Prostate gland (tissue), 2 donors: ENCODE results near the gene SLC16A13. TPM values are rescaled to one million over a fixed set of nuclear protein-coding genes. Genes with fewer than 3 reads are reported as not detected.
"Not testable (repeated sequence)": the region's sequence is repeated elsewhere in the genome, so short reads cannot be mapped to it uniquely, and the experiment has no call there.

Source experiments
- DNase-seq: peaks from one replicate; pipeline ENCODE4 v3.0.0-alpha.2; 2019; ENCODE audit warnings: low spot score
- H3K27ac ChIP-seq, 2 donors: fragments of 200-600 bp; sonication (generic); 2 replicates each; pipeline ENCODE4 v1.5.1; 2017 to 2019
- H3K27me3 ChIP-seq: fragments of 200-600 bp; sonication (generic); replicated peaks from 2 replicates; pipeline ENCODE4 v1.5.1; 2019; ENCODE audit not compliant: insufficient read depth
- H3K36me3 ChIP-seq, 2 donors: fragments of 200-600 bp; sonication (generic); 1 replicate in 1 of 2; 2 replicates in 1 of 2; pipeline versions ENCODE4 v1.5.1 to v1.8.1; 2017 to 2019
- H3K4me1 ChIP-seq: fragments of 200-600 bp; sonication (generic); replicated peaks from 2 replicates; pipeline ENCODE4 v1.5.1; 2019
- H3K4me3 ChIP-seq, 2 donors: fragments of 200-600 bp; sonication (generic); 2 replicates each; pipeline ENCODE4 v1.5.1; 2017 to 2019
- H3K9me3 ChIP-seq: fragments of 200-600 bp; sonication (generic); 2 replicates; pipeline ENCODE4 v1.5.1; 2017
- CTCF ChIP-seq, 4 experiments: fragments of 200-600 bp in 2 of 4; fragments of 450-650 bp in 2 of 4; sonication (generic) in 2 of 4; IDR thresholded peaks; 1 replicate in 3 of 4; 2 replicates in 1 of 4; pipeline ENCODE4 v1.5.1; 2016 to 2019; ENCODE audit warnings: antibody characterized with exemption in 4 of 4, mild to moderate bottlenecking in 2 of 4, moderate library complexity in 2 of 4
- POLR2A ChIP-seq: fragments of 450-650 bp; IDR thresholded peaks from one replicate; pipeline ENCODE4 v1.6.1; 2016; ENCODE audit warnings: antibody characterized with exemption, mild to moderate bottlenecking
- POLR2AphosphoS5 ChIP-seq: sonication (generic); formaldehyde crosslinking; IDR thresholded peaks from one replicate; pipeline ENCODE4 v1.6.1; 2017; ENCODE audit warnings: antibody characterized with exemption
- WGBS: methylation state at CpG from one replicate; pipeline ENCODE4 v1.1.5; 2018; 5-methylcytosine and 5-hydroxymethylcytosine counted together
- intact Hi-C: fragments of 100-400 bp; cut with DNase I; formaldehyde crosslinking; loops from one replicate; pipeline ENCODE4 v1.14.2; 2022
- total RNA-seq, 2 donors: library from RNA; depleted of rRNA; stranded (reverse); fragments of >200 nt; gene quantifications; one replicate each; pipeline ENCODE4 v1.1.0, GENCODE V29; 2016

SLC16A13 gene
- 1 to 10 TPM; 1.7 to 1.8 TPM for total RNA-seq

GRCh38 chr17:7035591-7036368 is at the start of gene SLC16A13:
Gene SLC16A13 (plus strand): TSS chr17:7036015. CDS start chr17:7036383, 368 bp downstream.
- WGBS: 1% methylated on average over 31 of the region's 52 CpGs
- H3K4me3 ChIP-seq: peak within 1 kb of the TSS; percentile 44 to 53
- peak; percentile 99 for DNase-seq
- no peaks in the 10 kb centered on the region for H3K4me1 ChIP-seq
- H3K9me3 ChIP-seq: no peaks in the 10 kb centered on the region
- no peaks in the 10 kb centered on the region for H3K27me3 ChIP-seq
- H3K36me3 ChIP-seq: no peaks in the 10 kb centered on the region
- peak in 1 of 4 experiments; percentile 20 for TF ChIP-seq CTCF (IDR thresholded peaks at IDR 0.05)
- TF ChIP-seq POLR2A: peak; percentile 79
- TF ChIP-seq POLR2AphosphoS5: peak; percentile 96
- peak within 1 kb of the TSS; percentile 72 to 79 for H3K27ac ChIP-seq
- intact Hi-C loops: no loop called here

GRCh38 chr17:6986676-6987075 is 49.1 kb upstream of the SLC16A13 start:
- H3K36me3 ChIP-seq: no peaks in the 10 kb centered on the region
- H3K9me3 ChIP-seq: no peaks in the 10 kb centered on the region
- intact Hi-C loops: no loop called here
- DNase-seq: no peak
- no peak overlapping the region for H3K27ac ChIP-seq
- no peak for TF ChIP-seq CTCF (IDR thresholded peaks at IDR 0.05)
- no peak for TF ChIP-seq POLR2A
- no peak for TF ChIP-seq POLR2AphosphoS5
- no peaks in the 10 kb centered on the region for H3K4me1 ChIP-seq
- H3K4me3 ChIP-seq: no peak overlapping the region
- 65% methylated on average over 3 of the region's 3 CpGs for WGBS
- H3K27me3 ChIP-seq: no peaks in the 10 kb centered on the region

- Histone ChIP-seq H3K9me3 (no peaks in the 10 kb centered on the region), H3K4me1 (no peaks in the 10 kb centered on the region), H3K27me3 (no peaks in the 10 kb centered on the region), H3K4me3 (no peak overlapping the region), H3K27ac (no peak overlapping the region), H3K36me3 (no peaks in the 10 kb centered on the region)
- intact Hi-C loops: no loop called here
- 97% methylated on average over 2 of the region's 2 CpGs for WGBS
- TF ChIP-seq POLR2A (no peak), POLR2AphosphoS5 (no peak), CTCF (IDR thresholded peaks at IDR 0.05) (no peak)
- no peak for DNase-seq
Measured at GRCh38 chr17:6989779-6990178, 46.0 kb upstream of the SLC16A13 start.

- H3K4me3 ChIP-seq, H3K9me3 ChIP-seq, H3K27me3 ChIP-seq, DNase-seq, H3K27ac ChIP-seq, H3K4me1 ChIP-seq, H3K36me3 ChIP-seq, intact Hi-C loops: not testable (repeated sequence)
- 88% methylated on average over 5 of the region's 5 CpGs for WGBS
Measured at GRCh38 chr17:6993613-6994056, 42.2 kb upstream of the SLC16A13 start.

GRCh38 chr17:6994118-6994598 is 41.7 kb upstream of the SLC16A13 start:
- no peaks in the 10 kb centered on the region for H3K9me3 ChIP-seq
- no peaks in the 10 kb centered on the region for H3K27me3 ChIP-seq
- TF ChIP-seq POLR2AphosphoS5 (no peak), CTCF (IDR thresholded peaks at IDR 0.05) (no peak), POLR2A (no peak)
- H3K27ac ChIP-seq: no peak overlapping the region
- no peaks in the 10 kb centered on the region for H3K4me1 ChIP-seq
- no peak for DNase-seq
- peaks cover 0 to 3% of the 10 kb centered on the region in 2 donors for H3K36me3 ChIP-seq
- 90% methylated on average over 10 of the region's 10 CpGs for WGBS
- H3K4me3 ChIP-seq: no peak overlapping the region
- intact Hi-C loops: no loop called here
